Right lobe of liver (tissue), 6 donors: ENCODE results near the gene FSTL4. TPM values are rescaled to one million over a fixed set of nuclear protein-coding genes. Genes with fewer than 3 reads are reported as not detected.
"Not testable (repeated sequence)": the region's sequence is repeated elsewhere in the genome, so short reads cannot be mapped to it uniquely, and the experiment has no call there.

Experiments used
- ATAC-seq, 4 donors: fragments of 200-7000 bp; cut with Tn5 transposase; one replicate each; pipeline ENCODE4 v1.9.1; 2020; ENCODE audit warnings: mild to moderate bottlenecking in 4 of 4, moderate library complexity in 4 of 4
- DNase-seq, 3 donors: peaks; one replicate each; pipeline ENCODE4 v3.0.0-alpha.2; 2020
- H3K27ac ChIP-seq, 3 donors: fragments of 200-600 bp; one replicate each; pipeline ENCODE4 v1.8.0; 2022
- H3K27me3 ChIP-seq, 2 donors: fragments of 200-600 bp; one replicate each; pipeline ENCODE4 v1.8.0; 2022
- H3K36me3 ChIP-seq, 4 donors: fragments of 200-600 bp; sonication (generic) in 1 of 4; one replicate each; pipeline versions ENCODE4 v1.5.1 to v1.8.0; 2017 to 2022; ENCODE audit warnings: control low read depth in 1 of 4
- H3K4me1 ChIP-seq, 4 donors: fragments of 200-600 bp; sonication (generic) in 1 of 4; one replicate each; pipeline versions ENCODE4 v1.5.1 to v1.8.0; 2017 to 2022; ENCODE audit warnings: control low read depth in 1 of 4
- H3K4me3 ChIP-seq, 3 donors: fragments of 200-600 bp; one replicate each; pipeline ENCODE4 v1.8.0; 2022
- H3K9me3 ChIP-seq, 4 donors: fragments of 200-600 bp; sonication (generic) in 1 of 4; one replicate each; pipeline versions ENCODE4 v1.5.1 to v1.8.0; 2017 to 2022; ENCODE audit warnings: control low read depth in 1 of 4
- CTCF ChIP-seq, 4 donors: fragments of 200-600 bp in 3 of 4; fragments of 450-650 bp in 1 of 4; IDR thresholded peaks; one replicate each; pipeline versions ENCODE4 v1.5.1 to v1.8.0; 2016 to 2022; ENCODE audit warnings: antibody characterized with exemption in 4 of 4, mild to moderate bottlenecking in 2 of 4
- POLR2A ChIP-seq: fragments of 450-650 bp; IDR thresholded peaks from one replicate; pipeline ENCODE4 v1.6.1; 2017; ENCODE audit warnings: antibody characterized with exemption, mild to moderate bottlenecking
- WGBS: methylation state at CpG from one replicate; pipeline ENCODE4 v1.1.6; 2018; ENCODE audit warnings: low coverage, low lambda C conversion rate; ENCODE audit not compliant: insufficient coverage; ENCODE audit errors: missing lambda C conversion rate; 5-methylcytosine and 5-hydroxymethylcytosine counted together
- intact Hi-C, 2 donors: fragments of 100-400 bp; cut with DNase I; formaldehyde crosslinking; loops; one replicate each; pipeline versions ENCODE4 v1.11.2 to v1.14.1; 2022
- total RNA-seq, 6 experiments: library from RNA; depleted of rRNA in 2 of 6; stranded (reverse); fragments of >200 nt in 2 of 6; fragmentation: NEBNext Ultra II Directional in 3 of 6; extraction: Animal tissue kit (Norgen Biotek cat#: 25700) in 3 of 6; gene quantifications; one replicate each; pipeline versions ENCODE4 v1.1.0 to v1.2.4, GENCODE V29; 2016 to 2023
- donor health status: DM: no; HTN: yes; CAD: no.
- donor health status: DM: no; HTN: no; CAD: no.
- donor health status: DM: no; HTN: no; CAD: no.
- donor health status: DM: no; HTN: yes; CAD: no.
- donor health status: DM: no; HTN: yes; CAD: no.

Gene FSTL4
- total RNA-seq, 6 experiments from 2014 or later, result 0.62 to 1.3 (median 0.80) TPM; not detected in 3

GRCh38 chr5:133397348-133397747, 215.0 kb downstream of the FSTL4 start:
- Histone ChIP-seq H3K27ac (no peak overlapping the region), H3K9me3 (no peaks in the 10 kb centered on the region), H3K4me3 (no peak overlapping the region), H3K27me3 (no peaks in the 10 kb centered on the region), H3K36me3 (no peaks in the 10 kb centered on the region), H3K4me1 (no peaks in the 10 kb centered on the region)
- 41% methylated on average over 2 of the region's 2 CpGs for WGBS
- DNase-seq (no peak), ATAC-seq (no peak)
- TF ChIP-seq POLR2A (no peak), CTCF (IDR thresholded peaks at IDR 0.05) (no peak)
- intact Hi-C loops, result no loop called here

GRCh38 chr5:133396814-133397213, 215.5 kb downstream of the FSTL4 start:
- Histone ChIP-seq H3K4me1 (no peaks in the 10 kb centered on the region), H3K4me3 (no peak overlapping the region), H3K27ac (no peak overlapping the region), H3K9me3 (no peaks in the 10 kb centered on the region), H3K27me3 (no peaks in the 10 kb centered on the region), H3K36me3 (no peaks in the 10 kb centered on the region)
- WGBS, result 61% methylated on average over 7 of the region's 7 CpGs
- intact Hi-C loops, result no loop called here
- TF ChIP-seq CTCF (IDR thresholded peaks at IDR 0.05), result no peak
- no peak for TF ChIP-seq POLR2A
- ATAC-seq (no peak), DNase-seq (no peak)

- no peaks in the 10 kb centered on the region for H3K27me3 ChIP-seq
These were observed 216.1 kb downstream of the FSTL4 start for GRCh38 chr5:133396187-133396741.

GRCh38 chr5:133395207-133395606, 217.1 kb downstream of the FSTL4 start:
- H3K27ac ChIP-seq, H3K36me3 ChIP-seq, H3K4me1 ChIP-seq, H3K4me3 ChIP-seq, DNase-seq, ATAC-seq, H3K27me3 ChIP-seq, H3K9me3 ChIP-seq, intact Hi-C loops: not testable (repeated sequence)
- 95% methylated on average over 15 of the region's 21 CpGs for WGBS

More at GRCh38 chr5:133396187-133396741, 216.1 kb downstream of the FSTL4 start:
- H3K4me3 ChIP-seq, result no peak overlapping the region
- WGBS, result 79% methylated on average over 5 of the region's 6 CpGs
- TF ChIP-seq CTCF (IDR thresholded peaks at IDR 0.05) (no peak), POLR2A (no peak)
- DNase-seq (no peak), ATAC-seq (no peak)
- H3K4me1 ChIP-seq, result no peaks in the 10 kb centered on the region
- H3K27ac ChIP-seq, result no peak overlapping the region
- no peaks in the 10 kb centered on the region for H3K36me3 ChIP-seq
- H3K9me3 ChIP-seq, result no peaks in the 10 kb centered on the region
- intact Hi-C loops, result no loop called here

GRCh38 chr5:133394477-133394817, 217.9 kb downstream of the FSTL4 start:
- intact Hi-C loops, H3K36me3 ChIP-seq, H3K4me3 ChIP-seq, H3K27ac ChIP-seq, ATAC-seq, H3K27me3 ChIP-seq, DNase-seq, H3K9me3 ChIP-seq, H3K4me1 ChIP-seq: not testable (repeated sequence)
- WGBS, result no CpG with 5 or more reads among the region's 22 CpGs
